ENCODE measurements around the gene AP1B1.

DNA sequence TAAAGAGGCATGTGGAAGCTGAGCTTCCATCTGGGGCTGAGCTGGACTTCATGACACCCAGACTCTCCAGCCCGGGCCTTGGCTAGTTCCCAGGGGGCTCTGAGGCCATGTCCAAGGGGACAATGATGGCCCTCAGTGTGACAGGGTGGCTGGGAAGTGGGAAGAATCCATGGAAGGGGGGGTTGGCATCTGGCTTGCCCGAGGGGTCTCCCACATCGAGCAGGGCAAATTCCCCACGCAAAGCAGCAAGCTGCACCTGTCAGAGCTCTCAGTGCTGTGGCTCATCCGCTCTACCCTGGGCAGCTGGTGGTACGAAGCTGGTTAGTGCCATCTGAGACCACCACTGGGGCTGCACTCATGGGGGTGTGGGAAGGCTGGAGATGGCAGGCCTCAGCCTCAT is 9.4 kb upstream of the AP1B1 start:
- TF ChIP-seq POLR2A (IDR thresholded peaks at IDR 0.05): no peak
- TF ChIP-seq, protein P1, sequence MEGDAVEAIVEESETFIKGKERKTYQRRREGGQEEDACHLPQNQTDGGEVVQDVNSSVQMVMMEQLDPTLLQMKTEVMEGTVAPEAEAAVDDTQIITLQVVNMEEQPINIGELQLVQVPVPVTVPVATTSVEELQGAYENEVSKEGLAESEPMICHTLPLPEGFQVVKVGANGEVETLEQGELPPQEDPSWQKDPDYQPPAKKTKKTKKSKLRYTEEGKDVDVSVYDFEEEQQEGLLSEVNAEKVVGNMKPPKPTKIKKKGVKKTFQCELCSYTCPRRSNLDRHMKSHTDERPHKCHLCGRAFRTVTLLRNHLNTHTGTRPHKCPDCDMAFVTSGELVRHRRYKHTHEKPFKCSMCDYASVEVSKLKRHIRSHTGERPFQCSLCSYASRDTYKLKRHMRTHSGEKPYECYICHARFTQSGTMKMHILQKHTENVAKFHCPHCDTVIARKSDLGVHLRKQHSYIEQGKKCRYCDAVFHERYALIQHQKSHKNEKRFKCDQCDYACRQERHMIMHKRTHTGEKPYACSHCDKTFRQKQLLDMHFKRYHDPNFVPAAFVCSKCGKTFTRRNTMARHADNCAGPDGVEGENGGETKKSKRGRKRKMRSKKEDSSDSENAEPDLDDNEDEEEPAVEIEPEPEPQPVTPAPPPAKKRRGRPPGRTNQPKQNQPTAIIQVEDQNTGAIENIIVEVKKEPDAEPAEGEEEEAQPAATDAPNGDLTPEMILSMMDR (IDR thresholded peaks at IDR 0.05): no peak
- no peak for TF ChIP-seq POLR2AphosphoS5 (IDR thresholded peaks at IDR 0.05)
